ENCODE results near the gene MED19. TPM values are rescaled to one million over a fixed set of nuclear protein-coding genes. Genes with fewer than 3 reads are reported as not detected.

MED19 gene
- total RNA-seq, 1 experiment from 2014 or later = 17.6 TPM

GRCh38 chr11:57680552-57680874 is 31.5 kb downstream of the MED19 start:
- Histone ChIP-seq H3K27me3 (ENCODE audit: insufficient read depth, low read length) (no peaks in the 10 kb centered on the region), H3K4ac (ENCODE audit: low read depth, low read length) (no peak overlapping the region), H3K23ac (ENCODE audit: insufficient read length, low read depth, low read length) (no peak overlapping the region), H4K91ac (ENCODE audit: insufficient read length, low read depth, low read length) (no peak overlapping the region), H3T11ph (ENCODE audit: low read length) (no peak overlapping the region), H3K79me2 (ENCODE audit: insufficient read depth, low read length) (peaks cover 12% of the 10 kb centered on the region; the same call in 1 of the 2 replicates), H3K9ac (ENCODE audit: extremely low read depth, insufficient read length, low read length) (no peak overlapping the region), H4K20me1 (ENCODE audit: control insufficient read depth, insufficient read depth, insufficient read length) (no peaks in the 10 kb centered on the region), H3K56ac (ENCODE audit: insufficient read length, low read depth, low read length) (no peak overlapping the region), H2BK5ac (ENCODE audit: insufficient read length, low read length) (no peak overlapping the region), H2AFZ (ENCODE audit: low read length) (no peak overlapping the region), H3K27ac (ENCODE audit: insufficient read length, low read depth, low read length) (no peak overlapping the region), H3K14ac (ENCODE audit: insufficient read depth, low read length) (no peak overlapping the region), H2BK20ac (ENCODE audit: low read depth, low read length, poor library complexity, severe bottlenecking) (no peak overlapping the region), H4K5ac (ENCODE audit: insufficient read length, low read depth, low read length) (no peak overlapping the region), H2BK12ac (ENCODE audit: insufficient read length, low read depth, low read length) (no peak overlapping the region), H3K23me2 (ENCODE audit: insufficient read length, low read depth, low read length, poor library complexity, severe bottlenecking) (no peaks in the 10 kb centered on the region), H2BK15ac (ENCODE audit: low read depth, low read length) (no peak overlapping the region), H2BK120ac (ENCODE audit: low read depth, low read length, poor library complexity, severe bottlenecking) (no peak overlapping the region), H3K4me1 (ENCODE audit: insufficient read depth, low read length) (no peaks in the 10 kb centered on the region; the same call in 1 of the 2 replicates), H4K8ac (replicated peaks; ENCODE audit: insufficient read length, low read depth, low read length) (no peak overlapping the region), H3K18ac (ENCODE audit: insufficient read length, low read depth, low read length) (no peak overlapping the region), H3K79me1 (ENCODE audit: insufficient read depth, low read depth, low read length, poor library complexity, severe bottlenecking) (peaks cover 8% of the 10 kb centered on the region), H3K9me3 (ENCODE audit: control insufficient read depth, low read depth, low read length) (no peaks in the 10 kb centered on the region), H3K4me2 (ENCODE audit: insufficient read depth, insufficient read length, low read length) (no peak overlapping the region), H2AK5ac (ENCODE audit: insufficient read length, low read length) (no peak overlapping the region)
- no CpG with 5 or more reads among the region's 2 CpGs for WGBS (ENCODE audit: extremely low coverage, insufficient read length, low lambda C conversion rate)
- peaks cover 26 to 62% (median 37%) of the 10 kb centered on the region in 3 experiments for H3K36me3 Mint-ChIP-seq (ENCODE audit: insufficient read depth in 1 of 3, low read depth in 3 of 3)
- H3K4me3 Mint-ChIP-seq = no peak overlapping the region
- DNase-seq = no peak
- H3K27ac Mint-ChIP-seq = no peak overlapping the region
- H3K27me3 Mint-ChIP-seq (ENCODE audit: low read depth) = no peaks in the 10 kb centered on the region
- no peaks in the 10 kb centered on the region; a peak in 2 of 5 replicates for H3K9me3 Mint-ChIP-seq
- TF ChIP-seq, protein P1, sequence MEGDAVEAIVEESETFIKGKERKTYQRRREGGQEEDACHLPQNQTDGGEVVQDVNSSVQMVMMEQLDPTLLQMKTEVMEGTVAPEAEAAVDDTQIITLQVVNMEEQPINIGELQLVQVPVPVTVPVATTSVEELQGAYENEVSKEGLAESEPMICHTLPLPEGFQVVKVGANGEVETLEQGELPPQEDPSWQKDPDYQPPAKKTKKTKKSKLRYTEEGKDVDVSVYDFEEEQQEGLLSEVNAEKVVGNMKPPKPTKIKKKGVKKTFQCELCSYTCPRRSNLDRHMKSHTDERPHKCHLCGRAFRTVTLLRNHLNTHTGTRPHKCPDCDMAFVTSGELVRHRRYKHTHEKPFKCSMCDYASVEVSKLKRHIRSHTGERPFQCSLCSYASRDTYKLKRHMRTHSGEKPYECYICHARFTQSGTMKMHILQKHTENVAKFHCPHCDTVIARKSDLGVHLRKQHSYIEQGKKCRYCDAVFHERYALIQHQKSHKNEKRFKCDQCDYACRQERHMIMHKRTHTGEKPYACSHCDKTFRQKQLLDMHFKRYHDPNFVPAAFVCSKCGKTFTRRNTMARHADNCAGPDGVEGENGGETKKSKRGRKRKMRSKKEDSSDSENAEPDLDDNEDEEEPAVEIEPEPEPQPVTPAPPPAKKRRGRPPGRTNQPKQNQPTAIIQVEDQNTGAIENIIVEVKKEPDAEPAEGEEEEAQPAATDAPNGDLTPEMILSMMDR (conservative IDR thresholded peaks at IDR 0.05) = no peak
- peaks cover 10 to 17% of the 10 kb centered on the region in 2 experiments for H3K4me1 Mint-ChIP-seq
